Measurements from ENCODE around the gene MARK2.

Gene MARK2

DNA sequence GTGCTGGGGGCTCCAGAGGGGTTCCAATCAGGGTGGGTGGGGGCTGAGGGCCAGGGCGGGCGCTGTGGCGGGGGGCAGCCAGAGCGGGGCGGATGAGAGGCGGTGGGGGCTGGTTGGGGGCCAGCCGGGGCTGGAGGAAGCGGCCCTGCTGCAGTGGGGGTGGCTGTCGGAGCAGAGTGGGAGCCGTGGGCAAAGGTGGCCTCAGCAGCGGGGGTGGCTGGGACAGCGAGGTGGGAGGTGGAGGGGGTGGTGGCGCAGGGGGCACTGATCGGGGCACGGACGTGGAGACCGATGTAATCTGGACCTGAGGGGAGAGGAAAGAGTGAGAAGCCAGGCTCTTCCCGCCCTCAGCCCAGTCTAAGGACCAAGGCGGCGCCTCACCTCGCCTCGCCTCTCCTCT lies 73.0 kb downstream of the MARK2 start:
- Mint-ChIP-seq H3K27ac (no peak overlapping the region), H3K4me3 (no peak overlapping the region), H3K9me3 (no peaks in the 10 kb centered on the region), H3K27me3 (no peaks in the 10 kb centered on the region), H3K36me3 (ENCODE audit: low read depth) (no peaks in the 10 kb centered on the region), H3K4me1 (ENCODE audit: low read depth) (peaks cover 3% of the 10 kb centered on the region)

GRCh38 chr11:63912678-63913077 lies 73.8 kb downstream of the MARK2 start:
- H3K4me3 Mint-ChIP-seq = no peak overlapping the region
- H3K27ac Mint-ChIP-seq = no peak overlapping the region
- H3K9me3 Mint-ChIP-seq = no peaks in the 10 kb centered on the region
- H3K27me3 Mint-ChIP-seq = no peaks in the 10 kb centered on the region
- peaks cover 5% of the 10 kb centered on the region for H3K4me1 Mint-ChIP-seq (ENCODE audit: low read depth)
- H3K36me3 Mint-ChIP-seq (ENCODE audit: low read depth) = no peaks in the 10 kb centered on the region

GRCh38 chr11:63913866-63914830 lies 75.2 kb downstream of the MARK2 start:
- Mint-ChIP-seq H3K27me3 (no peaks in the 10 kb centered on the region), H3K4me1 (ENCODE audit: low read depth) (peaks cover 12% of the 10 kb centered on the region), H3K4me3 (no peak overlapping the region), H3K27ac (no peak overlapping the region), H3K9me3 (no peaks in the 10 kb centered on the region), H3K36me3 (ENCODE audit: low read depth) (no peaks in the 10 kb centered on the region)

DNA sequence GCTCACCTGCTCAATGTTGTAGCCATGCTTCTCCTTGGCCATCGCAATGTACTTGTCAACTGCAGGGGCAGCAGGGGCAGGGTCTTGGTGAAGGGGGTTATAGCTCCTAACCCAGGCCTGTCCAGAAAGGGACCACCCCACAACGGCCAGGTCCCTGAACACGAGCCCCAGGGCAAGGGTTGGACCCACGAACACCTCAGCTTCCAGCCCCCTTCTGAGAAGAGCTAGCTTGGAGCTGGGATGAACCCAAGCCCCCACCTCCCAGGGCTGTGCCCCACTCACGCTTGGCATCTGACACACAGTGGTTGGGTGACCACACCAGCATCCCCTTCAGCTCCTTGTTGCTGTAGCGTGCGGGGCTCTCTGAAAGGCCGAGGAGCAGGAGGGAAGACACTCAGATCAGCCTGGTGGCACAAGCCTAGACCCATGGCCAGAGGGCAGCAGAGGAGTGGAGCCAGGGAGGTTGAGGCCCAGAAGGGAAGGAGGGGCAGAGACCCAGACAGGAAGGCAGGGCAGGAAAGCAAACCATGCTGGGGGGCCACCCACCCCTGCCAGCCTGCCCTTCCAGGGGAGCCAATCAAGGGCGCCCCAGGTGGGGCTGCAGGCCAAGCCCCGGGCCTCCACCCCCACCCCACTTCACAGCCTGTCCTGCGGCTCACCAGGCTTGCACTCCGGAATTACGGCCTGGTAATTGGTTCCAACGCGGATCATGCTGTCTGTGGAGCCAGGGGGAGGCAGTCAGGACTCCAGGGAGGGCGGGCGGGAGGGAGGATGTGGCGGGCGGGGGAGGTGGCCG lies 76.2 kb downstream of the MARK2 start:
- Mint-ChIP-seq H3K4me3 (no peak overlapping the region), H3K4me1 (ENCODE audit: low read depth) (peaks cover 12% of the 10 kb centered on the region), H3K27me3 (no peaks in the 10 kb centered on the region), H3K27ac (no peak overlapping the region), H3K36me3 (ENCODE audit: low read depth) (no peaks in the 10 kb centered on the region), H3K9me3 (no peaks in the 10 kb centered on the region)

DNA sequence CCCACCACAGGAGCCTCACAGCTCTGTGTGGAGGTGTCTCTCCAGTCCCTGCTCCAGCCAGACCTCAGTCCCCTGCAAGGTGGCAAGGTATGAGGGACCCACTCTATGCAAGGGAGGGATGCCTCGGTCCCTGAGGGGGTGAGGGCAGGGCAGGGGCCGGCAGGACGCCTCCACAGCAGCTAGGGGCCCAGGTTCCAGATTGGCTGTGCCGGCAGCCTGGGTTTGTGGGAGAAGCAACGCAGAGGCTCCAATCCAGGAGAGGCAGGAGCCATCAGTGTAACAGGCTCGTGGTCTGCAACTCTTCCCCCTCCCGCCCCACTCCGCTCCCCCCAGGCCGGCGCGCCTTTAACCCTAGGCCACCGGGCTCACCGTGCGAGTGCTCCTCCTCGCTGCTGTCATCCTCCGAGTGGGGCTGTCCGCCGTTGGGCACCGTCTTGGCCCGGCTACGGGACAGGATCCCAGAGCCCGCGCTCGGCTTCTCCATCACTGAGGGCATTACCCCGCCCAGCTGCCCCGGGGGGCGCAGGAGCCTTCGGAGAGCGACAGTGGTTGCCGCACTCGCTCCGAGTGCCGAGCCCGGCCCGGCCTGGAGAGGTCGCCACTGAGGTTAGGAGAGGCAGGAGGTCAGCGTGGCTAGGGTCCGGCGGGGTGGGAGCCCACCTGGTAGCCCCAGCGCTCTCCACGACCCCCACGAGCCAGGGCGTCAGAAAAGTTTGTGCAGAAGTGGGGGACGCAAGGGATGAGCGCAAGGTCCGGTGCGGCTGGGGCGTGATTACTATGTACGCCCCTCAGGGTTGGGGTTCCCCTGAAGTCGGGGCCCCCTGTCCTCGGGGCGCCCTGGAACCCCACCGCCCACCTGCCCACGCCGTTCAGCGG lies 77.3 kb downstream of the MARK2 start:
- Mint-ChIP-seq H3K36me3 (ENCODE audit: low read depth) (no peaks in the 10 kb centered on the region), H3K27ac (no peak overlapping the region), H3K27me3 (no peaks in the 10 kb centered on the region), H3K4me3 (peak overlapping the region; percentile 78), H3K9me3 (no peaks in the 10 kb centered on the region), H3K4me1 (ENCODE audit: low read depth) (peaks cover 12% of the 10 kb centered on the region)

- Mint-ChIP-seq H3K27ac (no peak within 1 kb of the TSS), H3K9me3 (no peaks in the 10 kb centered on the region), H3K4me3 (peak within 1 kb of the TSS; percentile 78), H3K27me3 (no peaks in the 10 kb centered on the region), H3K4me1 (ENCODE audit: low read depth) (peaks cover 12% of the 10 kb centered on the region), H3K36me3 (ENCODE audit: low read depth) (no peaks in the 10 kb centered on the region)
Observed at GRCh38 chr11:63916837-63917691, 78.2 kb downstream of the MARK2 start, which contains the start of gene RCOR2. TSS of gene RCOR2 (minus strand) at chr11:63917164. CDS start at chr11:63916456, 708 bp downstream.

DNA sequence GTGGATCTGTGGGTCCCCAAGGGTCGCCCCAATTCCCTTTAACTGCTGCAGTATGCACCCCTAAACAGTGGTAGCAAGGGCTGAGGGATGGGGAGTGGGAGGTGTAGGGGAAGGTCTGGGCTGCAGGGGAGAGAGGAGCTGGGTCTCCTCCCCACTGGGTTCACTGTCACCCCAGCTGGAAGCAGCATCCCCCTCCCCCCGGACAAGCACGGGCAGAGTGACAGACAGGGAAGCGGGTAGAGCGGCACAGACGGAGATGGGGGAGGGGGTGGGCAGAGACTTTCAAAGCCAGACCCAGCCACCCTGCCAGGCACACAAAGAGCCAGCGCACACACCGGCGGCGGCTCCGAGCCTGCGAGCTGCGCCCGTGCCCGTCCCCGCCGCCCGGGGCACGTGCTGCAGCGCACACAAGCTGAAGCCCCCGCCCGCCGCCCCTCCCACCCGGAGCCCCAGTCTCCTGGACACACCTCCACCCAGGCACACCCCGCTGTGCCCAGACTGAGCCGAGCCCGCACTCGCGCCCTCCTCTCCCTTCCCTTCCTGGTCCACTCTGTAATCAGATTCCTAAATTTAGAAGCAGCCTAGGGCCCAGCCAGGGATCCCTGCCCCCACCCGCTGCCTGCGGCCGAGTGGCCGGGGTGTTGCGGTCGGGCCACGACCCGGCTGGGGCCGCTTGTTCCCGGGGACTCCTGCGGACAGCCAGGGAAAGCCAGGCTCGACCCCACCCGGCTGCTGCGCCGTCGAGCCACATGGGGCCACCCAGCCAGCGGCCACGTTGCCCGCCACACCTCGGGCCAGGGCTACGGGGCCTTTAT lies 79.0 kb downstream of the MARK2 start:
- Mint-ChIP-seq H3K4me1 (ENCODE audit: low read depth) (peaks cover 12% of the 10 kb centered on the region), H3K27ac (no peak overlapping the region), H3K27me3 (peaks cover 5% of the 10 kb centered on the region), H3K36me3 (ENCODE audit: low read depth) (no peaks in the 10 kb centered on the region), H3K4me3 (peak overlapping the region; percentile 48), H3K9me3 (no peaks in the 10 kb centered on the region)

DNA sequence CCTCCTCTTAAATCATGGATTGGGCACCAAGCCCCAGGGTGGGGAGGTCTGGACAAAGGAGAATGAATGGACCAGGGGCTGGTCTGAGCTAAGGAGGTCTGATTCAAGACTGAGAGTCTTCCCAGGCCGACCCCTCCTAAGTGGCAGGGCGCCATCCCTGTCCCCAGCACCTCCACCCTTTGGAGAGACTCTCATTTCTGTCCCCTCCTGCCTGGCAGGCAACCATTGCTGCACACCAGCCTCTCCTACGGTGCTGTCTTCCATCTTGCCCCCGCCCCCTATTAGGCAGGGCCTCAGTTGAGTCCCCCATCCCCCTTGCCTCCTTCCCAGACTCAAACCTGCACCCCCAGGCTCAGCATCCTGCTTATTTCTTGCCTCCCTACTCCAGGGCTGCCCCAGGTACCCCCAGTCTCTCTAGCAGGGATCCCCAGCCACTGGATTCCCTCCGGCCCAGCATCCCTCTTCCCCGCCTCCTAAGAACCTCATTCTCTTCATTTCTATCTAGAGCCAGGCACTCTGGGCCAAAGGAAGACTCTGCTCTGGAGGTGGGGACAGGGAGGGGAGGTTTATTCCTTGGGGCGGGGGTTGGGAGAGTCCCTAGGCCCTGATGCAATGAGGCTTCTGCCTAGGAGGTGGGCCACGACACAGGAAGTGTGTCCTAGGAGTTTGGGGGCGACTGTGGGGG lies 79.7 kb downstream of the MARK2 start:
- H3K27ac Mint-ChIP-seq = no peak overlapping the region
- H3K9me3 Mint-ChIP-seq = no peaks in the 10 kb centered on the region
- H3K4me3 Mint-ChIP-seq = no peak overlapping the region
- H3K27me3 Mint-ChIP-seq = peaks cover 5% of the 10 kb centered on the region
- peaks cover 12% of the 10 kb centered on the region for H3K4me1 Mint-ChIP-seq (ENCODE audit: low read depth)
- H3K36me3 Mint-ChIP-seq (ENCODE audit: low read depth) = no peaks in the 10 kb centered on the region

DNA sequence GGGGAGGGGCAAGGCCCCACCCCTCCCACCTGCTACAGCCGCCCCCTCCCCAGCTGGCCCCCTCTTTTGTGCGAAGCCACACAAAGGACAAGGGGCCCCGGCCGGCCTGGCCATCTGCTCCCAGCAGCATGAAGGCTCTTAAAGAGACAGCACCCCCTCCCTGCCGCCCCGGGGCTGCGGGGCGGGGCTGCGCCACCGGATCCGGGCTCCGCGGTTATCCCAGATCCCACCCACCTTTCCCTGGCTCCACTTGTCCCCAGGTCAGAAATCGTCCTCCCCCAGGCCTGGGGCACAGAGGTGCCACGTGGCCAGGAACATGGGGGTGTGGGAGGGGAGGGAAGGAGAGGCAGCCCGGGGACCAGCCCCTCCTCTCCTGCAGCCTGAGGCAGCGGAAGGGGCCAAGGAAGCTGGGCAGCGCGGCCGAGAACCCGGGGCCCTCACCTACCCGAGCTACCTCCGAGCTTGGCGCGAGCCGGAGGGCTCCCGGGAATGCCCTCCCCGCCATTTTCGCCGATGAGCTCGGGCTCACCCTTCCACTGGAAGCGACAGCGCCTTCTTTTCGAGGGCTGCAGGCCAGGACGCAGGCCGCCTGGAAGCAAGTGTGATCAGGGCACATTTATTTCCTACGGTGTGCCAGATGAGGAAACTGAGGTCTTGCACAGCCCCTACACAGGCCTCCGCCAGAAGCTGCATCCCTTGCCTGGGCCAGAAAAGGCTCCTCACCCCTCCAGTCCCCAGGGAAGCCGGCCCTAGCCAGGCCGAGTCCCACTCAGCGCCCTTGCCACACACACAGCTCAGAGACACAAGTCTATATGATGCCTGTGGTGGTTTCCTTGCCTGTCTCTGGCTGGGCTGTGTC lies 80.6 kb downstream of the MARK2 start:
- Mint-ChIP-seq H3K4me3 (no peak overlapping the region), H3K27ac (no peak overlapping the region)

DNA sequence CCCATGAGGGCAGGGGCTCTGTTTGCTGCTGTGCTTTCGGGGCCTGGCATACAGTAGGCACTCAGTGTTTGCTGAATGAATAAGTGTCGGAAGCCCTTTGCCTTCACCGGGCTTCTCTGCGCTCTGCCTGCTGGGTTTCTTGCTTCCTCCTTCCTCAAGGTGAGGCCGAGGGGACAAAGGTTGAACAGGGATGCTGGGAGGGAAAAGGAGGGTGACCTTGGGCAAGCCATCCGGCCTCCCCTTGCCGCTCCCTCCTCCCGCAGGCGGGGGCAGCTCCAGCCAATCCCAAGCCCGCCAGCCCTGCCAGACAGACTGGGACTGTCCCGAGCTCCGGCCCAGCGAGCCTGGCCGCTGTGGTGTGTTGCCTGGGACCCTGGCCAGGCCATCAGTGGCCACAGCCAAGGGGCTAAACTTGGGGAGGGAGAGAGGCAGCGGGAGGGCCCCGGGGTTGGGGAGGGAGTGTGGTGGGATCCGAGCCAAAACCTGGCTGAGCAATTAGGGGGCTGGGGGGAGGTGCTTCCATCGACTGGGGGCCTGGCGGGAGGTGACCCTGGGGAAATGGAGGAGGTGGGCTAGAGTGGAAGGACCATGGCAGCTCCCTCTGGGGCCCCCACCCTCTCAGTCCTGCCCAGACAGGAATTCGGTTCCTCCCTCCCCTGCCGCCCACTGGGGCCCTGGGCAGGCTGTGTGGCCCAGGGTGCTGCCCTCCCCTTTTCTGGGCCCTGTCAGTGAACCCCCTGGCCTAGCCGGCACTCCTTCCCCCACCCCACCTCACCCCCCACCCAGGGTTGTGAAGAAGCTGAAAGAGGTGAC lies 81.4 kb downstream of the MARK2 start:
- peaks cover 5% of the 10 kb centered on the region for H3K27me3 Mint-ChIP-seq
- no peak overlapping the region for H3K27ac Mint-ChIP-seq

More for the DNA sequence above, 80.6 kb downstream of the MARK2 start:
- H3K36me3 Mint-ChIP-seq (ENCODE audit: low read depth) = no peaks in the 10 kb centered on the region
- no peaks in the 10 kb centered on the region for H3K9me3 Mint-ChIP-seq
- H3K27me3 Mint-ChIP-seq = peaks cover 5% of the 10 kb centered on the region
- peaks cover 12% of the 10 kb centered on the region for H3K4me1 Mint-ChIP-seq (ENCODE audit: low read depth)

GRCh38 chr11:63920939-63921417 lies 82.1 kb downstream of the MARK2 start:
- peaks cover 12% of the 10 kb centered on the region for H3K4me1 Mint-ChIP-seq (ENCODE audit: low read depth)
- no peak overlapping the region for H3K4me3 Mint-ChIP-seq
- H3K27ac Mint-ChIP-seq = no peak overlapping the region
- no peaks in the 10 kb centered on the region for H3K36me3 Mint-ChIP-seq (ENCODE audit: low read depth)
- no peaks in the 10 kb centered on the region for H3K9me3 Mint-ChIP-seq
- peaks cover 5% of the 10 kb centered on the region for H3K27me3 Mint-ChIP-seq

More for the DNA sequence above, 81.4 kb downstream of the MARK2 start:
- no peaks in the 10 kb centered on the region for H3K9me3 Mint-ChIP-seq
- H3K36me3 Mint-ChIP-seq (ENCODE audit: low read depth) = no peaks in the 10 kb centered on the region
- H3K4me1 Mint-ChIP-seq (ENCODE audit: low read depth) = peaks cover 12% of the 10 kb centered on the region
- no peak overlapping the region for H3K4me3 Mint-ChIP-seq
